Duodenal mucosa (tissue), 2 donors: Measurements from ENCODE around the gene TNFRSF6B.
"Not testable (repeated sequence)": the region's sequence is repeated elsewhere in the genome, so short reads cannot be mapped to it uniquely, and the experiment has no call there.

ENCODE experiments used
- H3K27ac ChIP-seq: one replicate; pipeline ENCODE4 v1.7.0; 2013; ENCODE audit warnings: low read depth, low read length
- H3K27me3 ChIP-seq, 2 donors: one replicate each; pipeline ENCODE4 v1.7.0; 2013; ENCODE audit warnings: low read length in 2 of 2, control low read depth in 1 of 2; ENCODE audit not compliant: insufficient read depth in 2 of 2, control insufficient read depth in 1 of 2
- H3K36me3 ChIP-seq, 2 donors: one replicate each; pipeline ENCODE4 v1.7.0; 2013; ENCODE audit warnings: low read length in 2 of 2, control low read depth in 1 of 2; ENCODE audit not compliant: insufficient read depth in 2 of 2, control insufficient read depth in 1 of 2
- H3K4me1 ChIP-seq, 2 donors: one replicate each; pipeline ENCODE4 v1.7.0; 2013; ENCODE audit warnings: low read length in 2 of 2, control low read depth in 1 of 2; ENCODE audit not compliant: insufficient read depth in 2 of 2, control insufficient read depth in 1 of 2
- H3K4me3 ChIP-seq, 2 donors: one replicate each; pipeline ENCODE4 v1.7.0; 2013; ENCODE audit warnings: low read length in 2 of 2, low read depth in 1 of 2
- H3K9ac ChIP-seq, 2 donors: one replicate each; pipeline ENCODE4 v1.7.0; 2013; ENCODE audit warnings: low read length in 2 of 2, low read depth in 1 of 2
- H3K9me3 ChIP-seq, 2 donors: one replicate each; pipeline ENCODE4 v1.7.0; 2013; ENCODE audit warnings: low read length in 2 of 2, control low read depth in 1 of 2; ENCODE audit not compliant: control insufficient read depth in 1 of 2

Gene TNFRSF6B

DNA sequence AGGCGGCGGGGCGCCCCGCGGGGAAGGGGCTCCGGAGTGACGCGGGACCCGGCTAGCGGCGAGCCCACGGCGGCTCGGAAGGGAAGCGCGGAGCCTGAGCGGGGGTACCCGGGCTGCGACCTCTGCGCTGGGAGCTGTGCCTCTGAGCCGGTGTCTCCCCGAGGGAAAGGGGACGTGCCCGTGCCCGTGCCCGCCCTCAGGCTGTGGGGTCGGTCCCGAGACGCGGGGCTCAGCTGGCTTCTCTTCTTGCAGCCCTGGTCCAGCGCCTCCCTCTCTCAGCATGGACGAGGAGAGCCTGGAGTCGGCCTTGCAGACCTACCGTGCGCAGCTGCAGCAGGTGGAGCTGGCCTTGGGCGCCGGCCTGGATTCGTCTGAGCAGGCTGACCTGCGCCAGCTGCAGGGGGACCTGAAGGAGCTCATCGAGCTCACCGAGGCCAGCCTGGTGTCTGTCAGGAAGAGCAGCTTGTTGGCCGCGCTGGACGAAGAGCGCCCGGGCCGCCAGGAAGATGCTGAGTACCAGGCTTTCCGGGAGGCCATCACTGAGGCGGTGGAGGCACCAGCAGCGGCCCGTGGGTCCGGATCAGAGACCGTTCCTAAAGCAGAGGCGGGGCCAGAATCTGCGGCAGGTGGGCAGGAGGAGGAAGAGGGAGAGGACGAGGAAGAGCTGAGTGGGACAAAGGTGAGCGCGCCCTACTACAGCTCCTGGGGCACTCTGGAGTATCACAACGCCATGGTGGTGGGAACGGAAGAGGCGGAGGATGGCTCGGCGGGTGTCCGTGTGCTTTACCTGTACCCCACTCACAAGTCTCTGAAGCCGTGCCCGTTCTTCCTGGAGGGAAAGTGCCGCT, 12.1 kb downstream of the TNFRSF6B start:
- no peaks in the 10 kb centered on the region for H3K27me3 ChIP-seq
- H3K4me1 ChIP-seq = peaks cover 22 to 23% of the 10 kb centered on the region in 2 donors
- peak overlapping the region; percentile 81 to 89 for H3K4me3 ChIP-seq
- H3K36me3 ChIP-seq = peaks cover 16 to 45% of the 10 kb centered on the region in 2 donors
- H3K9me3 ChIP-seq = no peaks in the 10 kb centered on the region
- H3K9ac ChIP-seq = peak overlapping the region; percentile 63 to 70
- H3K27ac ChIP-seq = peak overlapping the region; percentile 14

GRCh38 chr20:63709149-63709527, 12.7 kb downstream of the TNFRSF6B start:
- Histone ChIP-seq H3K27ac (no peak overlapping the region), H3K9ac (no peak overlapping the region), H3K4me3 (peak overlapping the region; percentile 81 to 89), H3K9me3 (no peaks in the 10 kb centered on the region), H3K36me3 (peaks cover 13 to 42% of the 10 kb centered on the region in 2 donors), H3K4me1 (peaks cover 22 to 23% of the 10 kb centered on the region in 2 donors), H3K27me3 (no peaks in the 10 kb centered on the region)

- Histone ChIP-seq H3K36me3 (peaks cover 0 to 34% of the 10 kb centered on the region in 2 donors), H3K4me1 (peaks cover 17 to 19% of the 10 kb centered on the region in 2 donors), H3K9ac (no peak overlapping the region), H3K9me3 (peaks cover 4 to 5% of the 10 kb centered on the region in 2 donors), H3K27me3 (no peaks in the 10 kb centered on the region), H3K4me3 (no peak overlapping the region), H3K27ac (no peak overlapping the region)
Observed at GRCh38 chr20:63711085-63711645, 14.7 kb downstream of the TNFRSF6B start.

DNA sequence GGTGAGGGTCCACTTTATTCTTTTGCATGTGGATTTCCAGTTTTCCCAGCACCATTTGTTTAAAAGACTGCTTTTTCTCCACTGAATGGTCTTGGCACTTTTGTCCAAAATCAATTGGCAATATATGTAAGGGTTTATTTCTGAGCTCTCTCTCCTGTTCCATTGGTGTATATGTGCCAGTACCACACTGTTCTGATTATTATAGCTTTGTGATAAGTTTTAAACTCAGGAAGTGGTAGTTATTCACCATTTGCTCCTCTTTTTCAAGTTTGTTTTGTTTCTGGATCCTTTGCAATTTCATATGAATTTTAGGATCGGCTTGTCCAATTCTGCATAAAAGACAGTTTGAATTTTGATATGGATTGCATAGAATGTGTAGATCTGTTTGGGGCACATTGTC, 15.7 kb downstream of the TNFRSF6B start:
- Histone ChIP-seq H3K27ac (no peak overlapping the region), H3K36me3 (peaks cover 0 to 32% of the 10 kb centered on the region in 2 donors), H3K4me3 (no peak overlapping the region), H3K27me3 (no peaks in the 10 kb centered on the region), H3K9ac (no peak overlapping the region), H3K9me3 (peaks cover 4 to 5% of the 10 kb centered on the region in 2 donors), H3K4me1 (peaks cover 8 to 10% of the 10 kb centered on the region in 2 donors)

GRCh38 chr20:63714858-63715257, 18.4 kb downstream of the TNFRSF6B start:
- no peak overlapping the region for H3K9ac ChIP-seq
- no peaks in the 10 kb centered on the region for H3K4me1 ChIP-seq
- no peak overlapping the region for H3K27ac ChIP-seq
- H3K27me3 ChIP-seq = no peaks in the 10 kb centered on the region
- H3K4me3 ChIP-seq = no peak overlapping the region
- peaks cover 5 to 9% of the 10 kb centered on the region in 2 donors for H3K9me3 ChIP-seq
- peaks cover 0 to 43% of the 10 kb centered on the region in 2 donors for H3K36me3 ChIP-seq

- Histone ChIP-seq H3K27ac (no peak overlapping the region), H3K9ac (no peak overlapping the region), H3K9me3 (peaks cover 5 to 9% of the 10 kb centered on the region in 2 donors), H3K36me3 (peaks cover 0 to 40% of the 10 kb centered on the region in 2 donors), H3K4me1 (no peaks in the 10 kb centered on the region), H3K4me3 (no peak overlapping the region), H3K27me3 (no peaks in the 10 kb centered on the region)
Observed at GRCh38 chr20:63718996-63719395, 22.5 kb downstream of the TNFRSF6B start.

DNA sequence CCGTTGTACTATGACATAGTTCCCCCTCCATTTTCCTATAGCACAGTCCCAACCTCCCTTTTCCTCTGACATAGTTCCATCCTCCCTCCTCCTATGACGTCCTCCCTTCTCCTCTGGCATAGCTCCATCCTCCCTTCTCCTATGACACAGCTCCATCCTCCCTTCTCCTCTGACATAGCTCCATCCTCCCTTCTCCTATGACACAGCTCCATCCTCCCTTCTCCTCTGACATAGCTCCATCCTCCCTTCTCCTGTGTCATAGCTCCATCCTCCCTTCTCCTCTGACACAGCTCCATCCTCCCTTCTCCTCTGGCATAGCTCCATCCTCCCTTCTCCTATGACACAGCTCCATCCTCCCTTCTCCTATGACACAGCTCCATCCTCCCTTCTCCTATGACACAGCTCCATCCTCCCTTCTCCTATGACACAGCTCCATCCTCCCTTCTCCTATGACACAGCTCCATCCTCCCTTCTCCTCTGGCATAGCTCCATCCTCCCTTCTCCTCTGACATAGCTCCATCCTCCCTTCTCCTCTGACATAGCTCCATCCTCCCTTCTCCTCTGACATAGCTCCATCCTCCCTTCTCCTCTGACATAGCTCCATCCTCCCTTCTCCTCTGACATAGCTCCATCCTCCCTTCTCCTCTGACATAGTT, 26.6 kb downstream of the TNFRSF6B start:
- not testable (repeated sequence) for H3K9me3 ChIP-seq, H3K27me3 ChIP-seq, H3K9ac ChIP-seq, H3K4me3 ChIP-seq, H3K4me1 ChIP-seq, H3K27ac ChIP-seq
- peaks cover 0 to 24% of the 10 kb centered on the region in 2 donors for H3K36me3 ChIP-seq

DNA sequence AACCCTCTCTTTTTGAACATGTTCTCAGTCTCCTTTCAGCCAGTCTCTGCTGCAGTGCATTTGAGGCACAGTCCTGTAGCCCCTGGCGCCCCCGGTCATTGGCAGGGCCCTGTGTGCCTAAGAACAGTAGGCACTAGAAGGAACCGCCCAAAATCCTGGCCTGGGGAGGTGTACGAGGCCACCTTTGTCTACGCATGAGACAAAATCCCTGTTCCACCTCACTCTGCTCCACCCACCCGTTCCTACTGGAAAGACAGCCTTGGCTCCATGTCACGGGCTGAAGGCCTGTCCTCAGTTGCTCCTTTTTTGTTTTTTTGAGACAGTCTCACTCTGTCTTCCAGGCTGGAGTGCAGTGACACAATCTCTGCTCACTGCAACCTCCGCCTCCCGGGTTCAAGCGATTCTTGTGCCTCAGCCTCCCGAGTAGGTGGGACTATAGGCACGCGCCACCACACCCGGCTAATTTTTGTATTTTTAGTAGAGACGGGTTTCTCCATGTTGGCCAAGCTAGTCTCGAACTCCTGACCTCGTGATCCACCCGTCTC, 33.8 kb downstream of the TNFRSF6B start:
- peaks cover 4 to 41% of the 10 kb centered on the region in 2 donors for H3K4me1 ChIP-seq
- H3K4me3 ChIP-seq, H3K9me3 ChIP-seq, H3K27me3 ChIP-seq, H3K9ac ChIP-seq, H3K27ac ChIP-seq: not testable (repeated sequence)
- H3K36me3 ChIP-seq = peaks cover 25 to 45% of the 10 kb centered on the region in 2 donors

DNA sequence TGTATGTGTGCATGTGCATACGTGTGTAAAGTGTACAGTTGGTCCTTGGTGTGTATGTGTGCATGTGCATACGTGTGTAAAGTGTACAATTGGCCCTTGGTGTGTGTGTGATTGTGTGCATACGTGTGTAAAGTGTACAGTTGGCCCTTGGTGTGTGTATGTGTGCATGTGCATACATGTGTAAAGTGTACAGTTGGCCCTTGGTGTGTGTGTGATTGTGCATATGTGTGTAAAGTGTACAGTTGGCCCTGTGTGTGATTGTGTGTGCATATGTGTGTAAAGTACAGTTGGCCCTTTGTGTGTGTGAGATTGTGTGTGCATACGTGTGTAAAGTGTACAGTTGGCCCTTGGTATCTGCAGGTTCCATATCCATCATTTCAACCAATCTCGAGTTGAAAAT, 35.0 kb downstream of the TNFRSF6B start:
- H3K4me3 ChIP-seq = no peak overlapping the region
- H3K27me3 ChIP-seq = no peaks in the 10 kb centered on the region
- H3K9me3 ChIP-seq = no peaks in the 10 kb centered on the region
- peaks cover 25 to 49% of the 10 kb centered on the region in 2 donors for H3K36me3 ChIP-seq
- peaks cover 12 to 52% of the 10 kb centered on the region in 2 donors for H3K4me1 ChIP-seq
- no peak overlapping the region for H3K9ac ChIP-seq
- H3K27ac ChIP-seq = no peak overlapping the region
